Measurements from ENCODE around the gene FBXO38.
"Not testable (repeated sequence)": the region's sequence is repeated elsewhere in the genome, so short reads cannot be mapped to it uniquely, and the experiment has no call there.

Gene FBXO38

DNA sequence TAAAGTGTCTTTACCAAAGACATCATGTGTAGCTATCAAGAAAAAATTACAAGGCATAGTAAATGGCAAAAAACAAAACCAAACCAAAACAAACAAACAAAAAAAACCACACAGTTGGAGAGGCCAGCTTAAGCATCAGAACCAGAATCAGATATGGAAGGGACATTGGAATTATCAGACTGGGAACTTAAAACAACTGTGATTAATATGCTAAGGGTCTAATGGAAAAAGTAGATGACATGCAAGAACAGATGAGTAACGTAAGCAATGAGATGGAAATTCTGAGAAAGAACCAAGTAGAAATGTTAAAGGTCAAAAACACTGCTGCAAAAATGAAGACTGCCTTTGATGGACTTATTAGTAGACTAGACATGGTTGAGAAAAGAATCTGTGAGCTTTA is 75.9 kb downstream of the FBXO38 start:
- no peak overlapping the region for H3K4me3 Mint-ChIP-seq
- peaks cover 8% of the 10 kb centered on the region for H3K4me1 Mint-ChIP-seq (ENCODE audit: low read depth)
- H3K9me3 Mint-ChIP-seq, result no peaks in the 10 kb centered on the region
- peaks cover 28% of the 10 kb centered on the region for H3K27me3 Mint-ChIP-seq
- H3K36me3 Mint-ChIP-seq (ENCODE audit: low read depth), result no peaks in the 10 kb centered on the region
- H3K27ac Mint-ChIP-seq, result no peak overlapping the region
- DNase-seq, result no peak

DNA sequence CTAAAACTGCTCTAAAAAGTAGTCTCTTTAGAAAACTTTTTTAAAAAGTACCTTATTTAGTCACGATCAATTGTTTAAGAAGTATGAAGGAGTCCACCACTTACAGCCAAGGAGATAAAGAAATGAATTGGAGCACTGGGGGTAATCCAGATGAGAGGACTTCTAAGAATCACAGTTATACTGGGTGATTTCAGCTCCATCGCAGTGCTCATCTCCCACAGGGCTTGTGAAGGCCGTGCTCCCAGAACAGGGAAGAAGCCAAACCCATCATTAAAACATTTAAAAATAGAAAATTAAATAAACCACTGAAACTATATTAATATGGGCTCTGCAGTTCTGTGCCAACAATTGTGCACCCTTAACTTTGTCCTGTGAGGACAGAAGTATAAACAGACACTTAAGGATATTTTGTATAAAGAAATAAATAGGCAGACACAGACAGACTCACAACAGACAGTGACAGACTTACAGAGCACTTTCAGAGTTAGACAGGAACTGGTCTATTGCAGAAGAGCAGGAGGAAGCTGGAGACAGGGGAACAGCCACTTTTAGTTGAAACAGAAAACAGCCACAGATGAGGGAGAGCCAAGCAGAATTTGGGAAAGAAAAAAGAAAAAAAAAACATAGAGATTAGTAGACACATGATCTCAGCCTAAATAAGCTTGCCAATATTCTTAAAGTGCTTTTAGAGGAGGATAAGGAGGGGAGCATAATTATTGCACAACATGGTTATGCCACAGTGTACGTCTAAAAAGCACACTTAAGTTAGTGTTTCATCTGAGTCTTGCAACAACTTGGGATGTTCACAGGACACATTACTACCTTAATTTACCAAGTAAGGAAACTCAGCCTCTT is 81.8 kb downstream of the FBXO38 start:
- H3K4me3 Mint-ChIP-seq, result no peak overlapping the region
- no peaks in the 10 kb centered on the region for H3K4me1 Mint-ChIP-seq (ENCODE audit: low read depth)
- DNase-seq, result no peak
- no peaks in the 10 kb centered on the region for H3K9me3 Mint-ChIP-seq
- H3K27ac Mint-ChIP-seq, result no peak overlapping the region
- H3K36me3 Mint-ChIP-seq (ENCODE audit: low read depth), result no peaks in the 10 kb centered on the region
- H3K27me3 Mint-ChIP-seq, result peaks cover 2% of the 10 kb centered on the region

GRCh38 chr5:148466236-148466580 is 82.5 kb downstream of the FBXO38 start:
- no peak overlapping the region for H3K27ac Mint-ChIP-seq
- peaks cover 2% of the 10 kb centered on the region for H3K27me3 Mint-ChIP-seq
- DNase-seq, result no peak
- H3K4me3 Mint-ChIP-seq, result no peak overlapping the region
- no peaks in the 10 kb centered on the region for H3K9me3 Mint-ChIP-seq
- H3K4me1 Mint-ChIP-seq (ENCODE audit: low read depth), result no peaks in the 10 kb centered on the region
- no peaks in the 10 kb centered on the region for H3K36me3 Mint-ChIP-seq (ENCODE audit: low read depth)

GRCh38 chr5:148467958-148468357 is 84.2 kb downstream of the FBXO38 start:
- DNase-seq, result no peak
- Mint-ChIP-seq H3K27ac (no peak overlapping the region), H3K27me3 (no peaks in the 10 kb centered on the region), H3K4me3 (no peak overlapping the region), H3K4me1 (ENCODE audit: low read depth) (no peaks in the 10 kb centered on the region), H3K36me3 (ENCODE audit: low read depth) (no peaks in the 10 kb centered on the region), H3K9me3 (no peaks in the 10 kb centered on the region)

DNA sequence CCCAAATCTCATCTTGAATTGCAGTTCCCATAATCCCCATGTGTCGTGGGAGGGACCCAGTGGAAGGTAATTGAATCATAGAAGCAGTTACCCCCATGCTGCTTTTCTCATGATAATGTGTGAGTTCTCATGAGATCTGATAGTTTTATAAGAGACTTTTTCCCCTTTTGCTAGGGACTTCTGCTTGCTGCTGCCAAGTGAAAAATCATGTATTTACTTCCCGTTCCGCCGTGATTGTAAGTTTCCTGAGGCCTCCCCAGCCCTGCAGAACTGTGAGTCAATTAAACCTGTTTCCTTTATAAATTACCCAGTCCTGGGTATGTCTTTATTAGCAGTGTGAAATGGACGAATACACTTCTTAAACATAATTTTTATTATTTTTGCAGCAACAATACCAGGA is 85.0 kb downstream of the FBXO38 start:
- H3K36me3 Mint-ChIP-seq (ENCODE audit: low read depth); H3K9me3 Mint-ChIP-seq; H3K4me3 Mint-ChIP-seq; H3K27me3 Mint-ChIP-seq; H3K4me1 Mint-ChIP-seq (ENCODE audit: low read depth); H3K27ac Mint-ChIP-seq; DNase-seq: not testable (repeated sequence)

- no peaks in the 10 kb centered on the region for H3K9me3 Mint-ChIP-seq
- no peak overlapping the region for H3K27ac Mint-ChIP-seq
- H3K36me3 Mint-ChIP-seq (ENCODE audit: low read depth), result no peaks in the 10 kb centered on the region
- DNase-seq, result no peak
- H3K27me3 Mint-ChIP-seq, result peaks cover 2% of the 10 kb centered on the region
- H3K4me1 Mint-ChIP-seq (ENCODE audit: low read depth), result no peaks in the 10 kb centered on the region
- no peak overlapping the region for H3K4me3 Mint-ChIP-seq
Observed at GRCh38 chr5:148469501-148469935, 85.8 kb downstream of the FBXO38 start.

DNA sequence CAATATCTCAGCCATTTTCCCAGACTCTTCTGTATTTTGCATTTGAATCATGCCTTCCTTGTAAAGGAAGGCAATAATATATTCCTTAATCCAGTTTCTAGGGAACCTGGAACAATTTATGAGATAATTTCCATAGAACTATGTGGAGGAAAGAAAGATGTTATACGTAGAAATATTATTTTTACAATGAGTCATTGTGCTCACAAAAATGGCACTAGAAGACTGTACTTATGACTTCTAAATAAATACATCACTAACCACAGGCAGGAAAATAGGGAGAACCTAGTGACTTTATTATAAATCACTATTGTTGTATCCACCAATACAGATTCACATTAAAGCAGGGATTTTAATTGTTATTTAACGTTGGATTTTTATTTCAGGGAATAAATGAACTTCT is 87.6 kb downstream of the FBXO38 start:
- Mint-ChIP-seq H3K4me3 (no peak overlapping the region), H3K27ac (no peak overlapping the region), H3K36me3 (ENCODE audit: low read depth) (no peaks in the 10 kb centered on the region)

DNA sequence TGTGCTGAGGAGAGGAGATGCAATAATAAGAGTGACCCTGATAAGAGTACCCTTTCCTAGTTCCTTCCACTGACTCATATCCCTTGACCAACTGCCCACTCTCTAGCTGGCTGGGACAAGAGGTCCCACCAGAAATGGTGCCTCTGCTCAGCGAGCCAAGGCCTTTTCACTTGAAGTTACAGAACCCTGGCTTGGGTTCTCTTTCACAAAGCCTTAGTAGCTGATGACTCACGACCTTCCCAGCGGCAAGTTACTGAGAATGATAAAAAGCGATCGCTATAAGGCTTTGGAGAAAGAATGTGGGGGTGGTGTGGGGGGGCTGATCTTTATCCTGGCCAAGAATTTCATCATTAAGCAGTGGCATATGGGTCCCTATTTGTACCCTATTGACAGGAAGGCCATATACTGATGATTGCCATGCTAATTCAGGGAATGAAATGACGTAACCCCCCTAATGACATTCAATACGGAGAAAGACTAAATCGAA is 90.3 kb downstream of the FBXO38 start:
- no peak for DNase-seq
- Mint-ChIP-seq H3K9me3 (no peaks in the 10 kb centered on the region), H3K4me3 (no peak overlapping the region), H3K27ac (no peak overlapping the region), H3K4me1 (ENCODE audit: low read depth) (no peaks in the 10 kb centered on the region), H3K27me3 (peaks cover 26% of the 10 kb centered on the region), H3K36me3 (ENCODE audit: low read depth) (no peaks in the 10 kb centered on the region)

More for the DNA sequence above, 87.6 kb downstream of the FBXO38 start:
- no peak for DNase-seq
- Mint-ChIP-seq H3K4me1 (ENCODE audit: low read depth) (no peaks in the 10 kb centered on the region), H3K27me3 (peaks cover 7% of the 10 kb centered on the region), H3K9me3 (no peaks in the 10 kb centered on the region)

DNA sequence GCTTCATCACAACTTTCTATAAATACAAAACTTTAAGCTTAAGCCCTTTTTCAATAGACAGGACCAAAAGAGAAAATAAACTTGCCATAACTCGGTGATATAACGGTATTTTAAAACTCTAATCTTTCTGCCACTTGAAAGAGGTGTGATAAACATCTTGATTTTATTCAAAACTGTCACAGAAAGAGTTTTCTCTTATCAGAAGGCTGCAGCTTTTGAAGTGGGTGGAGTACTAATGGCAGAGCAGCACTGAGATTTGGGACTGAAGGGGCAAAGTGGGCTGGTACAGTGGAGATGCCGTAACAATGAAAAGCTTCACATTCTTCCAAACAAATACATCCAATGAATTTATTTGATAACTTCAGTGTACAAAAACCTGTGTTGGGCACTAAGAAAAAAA is 92.5 kb downstream of the FBXO38 start:
- Mint-ChIP-seq H3K36me3 (ENCODE audit: low read depth) (no peaks in the 10 kb centered on the region), H3K9me3 (no peaks in the 10 kb centered on the region), H3K4me1 (ENCODE audit: low read depth) (no peaks in the 10 kb centered on the region), H3K27ac (no peak overlapping the region), H3K27me3 (peaks cover 27% of the 10 kb centered on the region), H3K4me3 (no peak overlapping the region)
- no peak for DNase-seq

DNA sequence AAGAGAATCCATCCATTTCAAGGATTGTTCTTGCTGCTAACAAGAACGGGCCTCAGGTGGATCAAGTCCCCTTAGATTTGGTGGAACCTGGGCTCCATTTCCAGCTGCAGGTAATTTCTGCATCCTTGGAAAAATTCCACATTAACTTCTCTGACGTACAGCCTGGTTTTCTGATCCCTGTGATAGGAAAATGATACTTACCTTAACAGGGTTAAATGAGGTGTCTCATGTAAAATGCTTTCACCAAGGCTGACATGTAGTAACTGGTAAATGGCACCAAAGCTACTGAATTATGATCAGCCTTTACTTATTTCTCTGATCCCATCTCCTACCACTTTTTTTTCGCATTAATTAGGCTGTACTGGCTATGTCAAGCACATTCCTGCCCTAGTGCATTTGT is 93.7 kb downstream of the FBXO38 start:
- Mint-ChIP-seq H3K4me3 (no peak overlapping the region), H3K27ac (no peak overlapping the region), H3K4me1 (ENCODE audit: low read depth) (no peaks in the 10 kb centered on the region), H3K36me3 (ENCODE audit: low read depth) (no peaks in the 10 kb centered on the region), H3K27me3 (peaks cover 38% of the 10 kb centered on the region), H3K9me3 (no peaks in the 10 kb centered on the region)
- no peak for DNase-seq

GRCh38 chr5:148482196-148482595 is 98.4 kb downstream of the FBXO38 start:
- DNase-seq, result no peak
- no peak overlapping the region for H3K27ac Mint-ChIP-seq

GRCh38 chr5:148482697-148483462 is 99.1 kb downstream of the FBXO38 start:
- H3K36me3 Mint-ChIP-seq (ENCODE audit: low read depth), result no peaks in the 10 kb centered on the region
- DNase-seq, result peak; percentile 70
- no peak overlapping the region for H3K27ac Mint-ChIP-seq
- H3K4me3 Mint-ChIP-seq, result no peak overlapping the region
- H3K27me3 Mint-ChIP-seq, result peaks cover 60% of the 10 kb centered on the region
- H3K9me3 Mint-ChIP-seq, result no peaks in the 10 kb centered on the region
- peaks cover 2% of the 10 kb centered on the region for H3K4me1 Mint-ChIP-seq (ENCODE audit: low read depth)

More at GRCh38 chr5:148482196-148482595, 98.4 kb downstream of the FBXO38 start:
- Mint-ChIP-seq H3K36me3 (ENCODE audit: low read depth) (no peaks in the 10 kb centered on the region), H3K27me3 (peaks cover 63% of the 10 kb centered on the region), H3K4me1 (ENCODE audit: low read depth) (peaks cover 2% of the 10 kb centered on the region), H3K9me3 (no peaks in the 10 kb centered on the region), H3K4me3 (no peak overlapping the region)

- Mint-ChIP-seq H3K27me3 (peaks cover 57% of the 10 kb centered on the region), H3K27ac (no peak overlapping the region), H3K36me3 (ENCODE audit: low read depth) (no peaks in the 10 kb centered on the region), H3K9me3 (no peaks in the 10 kb centered on the region), H3K4me3 (no peak overlapping the region), H3K4me1 (ENCODE audit: low read depth) (peaks cover 2% of the 10 kb centered on the region)
- DNase-seq, result no peak
Observed at GRCh38 chr5:148483750-148484149, 100.0 kb downstream of the FBXO38 start.

DNA sequence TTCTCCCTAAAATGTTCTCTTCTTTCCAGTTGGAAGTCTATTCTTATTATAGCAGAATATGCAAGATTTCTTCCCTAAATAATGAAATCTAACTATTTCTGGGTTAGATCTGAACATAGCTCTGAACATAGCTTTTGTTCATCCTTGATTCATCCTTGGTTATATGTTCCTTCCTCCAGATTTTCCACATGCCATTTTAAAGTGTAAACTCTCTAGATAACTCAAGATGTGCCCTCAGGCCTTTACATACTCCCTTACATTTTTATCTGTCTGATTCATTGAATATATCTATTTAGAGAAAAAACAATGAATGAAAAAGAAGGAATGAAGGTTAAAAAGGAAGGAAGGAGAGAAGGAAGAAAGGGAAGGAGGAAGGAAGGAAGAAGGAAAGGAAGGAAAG is 100.9 kb downstream of the FBXO38 start:
- H3K36me3 Mint-ChIP-seq (ENCODE audit: low read depth), result no peaks in the 10 kb centered on the region
- H3K4me3 Mint-ChIP-seq, result no peak overlapping the region
- H3K4me1 Mint-ChIP-seq (ENCODE audit: low read depth), result peaks cover 2% of the 10 kb centered on the region
- H3K27me3 Mint-ChIP-seq, result peaks cover 58% of the 10 kb centered on the region
- no peaks in the 10 kb centered on the region for H3K9me3 Mint-ChIP-seq
- no peak overlapping the region for H3K27ac Mint-ChIP-seq
- DNase-seq, result no peak

DNA sequence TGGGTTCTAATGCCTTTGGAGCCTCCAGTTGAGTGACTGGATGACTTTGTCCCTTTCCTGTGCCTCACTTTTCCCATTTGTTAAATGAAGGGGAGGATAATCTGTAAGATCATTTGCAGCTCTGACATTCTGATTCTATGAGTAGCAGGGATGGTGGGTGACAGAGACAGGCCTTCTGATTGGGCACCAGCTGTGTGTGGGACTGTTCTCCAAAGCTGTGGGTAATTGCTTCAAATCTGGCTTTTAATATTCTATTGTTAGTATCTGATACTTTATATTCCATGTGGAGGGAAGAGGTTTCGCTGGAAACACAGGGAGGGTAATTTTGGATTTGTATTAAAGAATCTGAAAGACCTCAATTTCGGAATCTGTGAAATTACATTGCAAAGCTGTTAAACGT is 102.7 kb downstream of the FBXO38 start:
- Mint-ChIP-seq H3K27me3 (peaks cover 70% of the 10 kb centered on the region), H3K9me3 (no peaks in the 10 kb centered on the region), H3K4me3 (no peak overlapping the region), H3K36me3 (ENCODE audit: low read depth) (no peaks in the 10 kb centered on the region), H3K27ac (no peak overlapping the region), H3K4me1 (ENCODE audit: low read depth) (peaks cover 2% of the 10 kb centered on the region)
- DNase-seq, result no peak
